Heart right ventricle (tissue), 16 donors: ENCODE results near the gene SMC6. TPM values are rescaled to one million over a fixed set of nuclear protein-coding genes. Genes with fewer than 3 reads are reported as not detected.

Source experiments
- ATAC-seq, 8 donors: fragments of 200-7000 bp; cut with Tn5 transposase; one replicate each; pipeline ENCODE4 v1.9.1; 2020; ENCODE audit warnings: mild to moderate bottlenecking in 8 of 8, moderate library complexity in 8 of 8, moderate number of reproducible peaks in 1 of 8
- DNase-seq, 2 donors: peaks; one replicate each; pipeline ENCODE4 v3.0.0-alpha.2; 2020
- H3K27ac ChIP-seq, 10 donors: fragments of 200-600 bp; sonication (generic) in 2 of 10; one replicate each; pipeline versions ENCODE4 v1.5.0 to v1.8.0; 2020 to 2022; ENCODE audit warnings: mild to moderate bottlenecking in 3 of 10
- H3K27me3 ChIP-seq, 7 donors: fragments of 200-600 bp; one replicate each; pipeline ENCODE4 v1.8.0; 2021 to 2022; ENCODE audit warnings: mild to moderate bottlenecking in 2 of 7
- H3K36me3 ChIP-seq, 9 donors: fragments of 200-600 bp; sonication (generic) in 1 of 9; one replicate each; pipeline versions ENCODE4 v1.5.0 to v1.8.0; 2020 to 2022; ENCODE audit warnings: mild to moderate bottlenecking in 2 of 9
- H3K4me1 ChIP-seq, 9 donors: fragments of 200-600 bp; sonication (generic) in 1 of 9; one replicate each; pipeline versions ENCODE4 v1.5.0 to v1.8.0; 2020 to 2022; ENCODE audit warnings: mild to moderate bottlenecking in 4 of 9
- H3K4me3 ChIP-seq, 10 donors: fragments of 200-600 bp; sonication (generic) in 2 of 10; one replicate each; pipeline versions ENCODE4 v1.5.0 to v1.8.0; 2020 to 2022; ENCODE audit warnings: mild to moderate bottlenecking in 7 of 10, moderate library complexity in 2 of 10
- H3K9me3 ChIP-seq, 11 donors: fragments of 200-600 bp in 10 of 11; sonication (generic) in 2 of 11; one replicate each; pipeline versions ENCODE4 v1.5.0 to v1.8.0; 2013 to 2022; ENCODE audit warnings: mild to moderate bottlenecking in 2 of 11, control low read depth in 1 of 11, moderate library complexity in 1 of 11
- WGBS, 2 donors: extraction: QIAGEN DNeasy Blood & Tissue Kit; methylation state at CpG; one replicate each; pipeline ENCODE4 v1.1.7; 2013; ENCODE audit warnings: inconsistent platforms in 1 of 2; 5-methylcytosine and 5-hydroxymethylcytosine counted together
- intact Hi-C, 10 donors: fragments of 100-400 bp; cut with DNase I; formaldehyde crosslinking; loops; one replicate each; pipeline versions ENCODE4 v1.11.1 to v1.14.2; 2022
- polyA plus RNA-seq, 2 donors: library from polyadenylated mRNA; stranded (reverse); fragments of 200-250 nt; gene quantifications; one replicate each; pipeline ENCODE4 v1.2.3, GENCODE V29; 2013
- total RNA-seq, 10 donors: library from RNA; stranded (reverse); fragmentation: NEBNext Ultra II Directional in 3 of 10; extraction: Animal tissue kit (Norgen Biotek cat#: 25700) in 3 of 10; gene quantifications; one replicate each; pipeline versions ENCODE4 v1.2.1 to v1.2.4, GENCODE V29; 2021 to 2023
- TF ChIP-seq, protein P1 (sequence below), 9 donors: fragments of 200-600 bp; sonication (generic) in 2 of 9; IDR thresholded peaks; one replicate each; pipeline versions ENCODE4 v1.5.0 to v1.8.0; 2021 to 2022; ENCODE audit warnings: antibody characterized with exemption in 9 of 9, mild to moderate bottlenecking in 5 of 9, moderate library complexity in 1 of 9
- donor health status: Arrhythmogenic right ventricular cardiomyopathy.
- donor health status: ischemic (EF 13 %, LVEDD 7.1; RV severe dilation, severe dysfunction).
- donor health status: healthy with polysubstance abuse.
- donor health status: DM: no; HTN: yes; CAD: no.
- donor health status: DM: no; HTN: no; CAD: no.
- donor health status: ischemic (EF 25% LVEDD 6.9; RV normal size, moderate dysfunction).
- donor health status: ischemic (EF 25% LVEDD 5.7; RV mildly dilated, moderate dysfunction).
- donor health status: healthy.
- donor health status: DM: yes; HTN: yes; CAD: no.
- donor health status: Ischemic cardiomyopathy.
- donor health status: ischemic (EF 35%, LVEDD 5.7; RV mildly dilated, moderate dysfunction).
- donor health status: nonischemic (EF 11% LVEDD 7.7; RV severe dilation, severe dysfunction).
- donor health status: DM: yes; HTN: yes; CAD: no.
- donor health status: PGD.
- donor health status: ischemic (EF 29% LVEDD 5.4; RV normal size, mild dysfunction).
- donor health status: nonischemic (EF 23%, LVEDD 6.1; RV moderate dilation, normal function).

SMC6 gene
- total and polyA plus RNA-seq, 12 donors = 4.7 to 14.7 (median 12.0) TPM

DNA sequence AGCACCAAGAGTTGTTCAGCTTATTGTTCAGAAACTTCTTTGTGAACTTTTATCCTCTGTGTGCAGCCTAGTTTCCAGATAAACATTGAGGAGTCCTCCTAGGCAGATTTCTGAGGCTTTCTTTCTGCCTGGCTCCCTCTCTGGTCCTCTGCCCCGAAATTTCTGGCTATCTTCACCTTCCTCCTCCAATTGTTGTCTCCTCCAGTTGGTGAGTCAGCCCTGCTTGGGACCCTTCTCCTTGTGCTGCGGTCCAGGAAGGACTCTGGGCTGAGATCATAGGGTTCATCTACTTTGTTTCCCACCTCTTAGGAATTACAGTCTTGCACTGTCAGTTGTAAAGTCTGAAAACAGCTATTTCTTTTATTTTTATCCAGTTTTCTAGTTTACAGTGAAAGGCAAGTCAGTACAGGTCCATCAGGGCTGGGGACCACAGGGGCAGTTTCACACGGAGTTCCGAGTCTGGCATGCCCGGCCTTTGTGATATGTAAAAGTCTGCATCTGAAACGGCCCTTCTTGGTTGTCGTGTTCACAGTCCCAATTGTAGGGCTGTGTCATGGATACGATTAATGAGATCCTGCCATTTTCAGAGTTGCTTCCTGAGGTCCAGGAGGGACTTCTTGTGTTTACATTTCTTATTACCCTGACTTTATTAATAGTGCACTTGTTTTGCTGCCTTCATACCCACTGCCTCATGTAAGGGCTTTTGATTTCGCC lies 100.8 kb downstream of the SMC6 start:
- ATAC-seq (no peak), DNase-seq (no peak)
- H3K27ac ChIP-seq = no peak overlapping the region
- H3K27me3 ChIP-seq = no peaks in the 10 kb centered on the region
- TF ChIP-seq, protein P1, sequence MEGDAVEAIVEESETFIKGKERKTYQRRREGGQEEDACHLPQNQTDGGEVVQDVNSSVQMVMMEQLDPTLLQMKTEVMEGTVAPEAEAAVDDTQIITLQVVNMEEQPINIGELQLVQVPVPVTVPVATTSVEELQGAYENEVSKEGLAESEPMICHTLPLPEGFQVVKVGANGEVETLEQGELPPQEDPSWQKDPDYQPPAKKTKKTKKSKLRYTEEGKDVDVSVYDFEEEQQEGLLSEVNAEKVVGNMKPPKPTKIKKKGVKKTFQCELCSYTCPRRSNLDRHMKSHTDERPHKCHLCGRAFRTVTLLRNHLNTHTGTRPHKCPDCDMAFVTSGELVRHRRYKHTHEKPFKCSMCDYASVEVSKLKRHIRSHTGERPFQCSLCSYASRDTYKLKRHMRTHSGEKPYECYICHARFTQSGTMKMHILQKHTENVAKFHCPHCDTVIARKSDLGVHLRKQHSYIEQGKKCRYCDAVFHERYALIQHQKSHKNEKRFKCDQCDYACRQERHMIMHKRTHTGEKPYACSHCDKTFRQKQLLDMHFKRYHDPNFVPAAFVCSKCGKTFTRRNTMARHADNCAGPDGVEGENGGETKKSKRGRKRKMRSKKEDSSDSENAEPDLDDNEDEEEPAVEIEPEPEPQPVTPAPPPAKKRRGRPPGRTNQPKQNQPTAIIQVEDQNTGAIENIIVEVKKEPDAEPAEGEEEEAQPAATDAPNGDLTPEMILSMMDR (IDR thresholded peaks at IDR 0.05) = no peak
- no peak overlapping the region for H3K4me3 ChIP-seq
- WGBS, 2 donors = 79 to 85% methylated on average over 9 of the region's 9 CpGs
- peaks cover 0 to 5% (median 0%) of the 10 kb centered on the region in 9 donors for H3K36me3 ChIP-seq
- peaks cover 0 to 6% (median 0%) of the 10 kb centered on the region in 9 donors for H3K4me1 ChIP-seq
- intact Hi-C loops = no loop called here
- no peaks in the 10 kb centered on the region for H3K9me3 ChIP-seq

DNA sequence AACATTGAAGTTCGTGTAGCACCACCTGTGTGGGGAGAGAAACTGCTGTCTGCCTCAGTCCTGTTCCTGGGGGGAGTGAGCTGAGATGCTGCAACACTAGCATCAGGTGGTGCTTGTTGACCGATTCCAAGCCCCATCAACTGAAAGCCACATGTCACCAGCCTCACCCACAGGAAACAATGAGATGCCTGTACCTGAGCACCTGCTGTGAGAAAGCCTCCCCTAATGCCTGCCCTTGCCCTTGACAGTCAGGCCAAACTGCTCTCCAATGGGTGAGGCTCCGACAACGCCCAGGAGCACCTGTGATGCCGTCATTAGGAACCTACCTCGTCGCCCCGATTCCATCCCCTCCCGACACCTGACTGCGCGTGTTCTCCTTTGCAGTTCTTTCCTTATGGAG lies 104.6 kb downstream of the SMC6 start:
- Histone ChIP-seq H3K4me1 (peaks cover 0 to 32% (median 26%) of the 10 kb centered on the region in 9 donors), H3K27me3 (no peaks in the 10 kb centered on the region), H3K27ac (no peak overlapping the region), H3K9me3 (no peaks in the 10 kb centered on the region), H3K4me3 (no peak overlapping the region), H3K36me3 (no peaks in the 10 kb centered on the region)
- intact Hi-C loops = loop anchor here in 3 of 10 donors (10.0 kb wide), 2 partner anchors 104 to 114 kb away; partner anchors contain the start of gene VSNL1 (in 1 of the 3)
- WGBS, 2 donors = 92 to 95% methylated on average over 11 of the region's 11 CpGs
- TF ChIP-seq, protein P1 (IDR thresholded peaks at IDR 0.05) = no peak
- no peak for DNase-seq
- no peak for ATAC-seq

DNA sequence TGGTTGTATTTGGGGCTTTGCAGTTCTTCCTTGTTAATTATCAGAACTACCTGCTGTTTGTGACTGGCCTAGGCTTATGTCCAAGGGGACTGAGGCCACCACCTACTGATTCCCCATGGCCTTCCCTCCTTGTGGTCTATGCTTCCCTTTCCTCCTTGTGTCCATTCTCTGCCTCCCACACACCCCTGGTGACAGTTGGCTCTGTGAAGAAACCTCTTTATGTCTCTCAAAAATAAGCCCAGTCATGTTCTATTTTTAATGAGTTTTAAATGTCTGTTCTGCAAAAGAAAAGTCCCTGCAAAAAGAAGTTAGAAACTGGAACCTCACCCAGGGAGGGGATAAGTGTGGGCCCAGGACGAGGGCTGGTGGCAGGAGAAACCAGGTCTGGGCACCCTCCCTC lies 105.0 kb downstream of the SMC6 start:
- intact Hi-C loops = loop anchor here in 3 of 10 donors (10.0 kb wide), 2 partner anchors 104 to 114 kb away; partner anchors contain the start of gene VSNL1 (in 1 of the 3)
- H3K36me3 ChIP-seq = no peaks in the 10 kb centered on the region
- DNase-seq = no peak
- H3K9me3 ChIP-seq = no peaks in the 10 kb centered on the region
- H3K27me3 ChIP-seq = no peaks in the 10 kb centered on the region
- no peak overlapping the region for H3K4me3 ChIP-seq
- no peak overlapping the region for H3K27ac ChIP-seq
- TF ChIP-seq, protein P1 (IDR thresholded peaks at IDR 0.05) = no peak
- WGBS, 2 donors = 55 to 77% methylated on average over 1 of the region's 1 CpG
- ATAC-seq = no peak
- H3K4me1 ChIP-seq = peaks cover 0 to 33% (median 29%) of the 10 kb centered on the region in 9 donors

DNA sequence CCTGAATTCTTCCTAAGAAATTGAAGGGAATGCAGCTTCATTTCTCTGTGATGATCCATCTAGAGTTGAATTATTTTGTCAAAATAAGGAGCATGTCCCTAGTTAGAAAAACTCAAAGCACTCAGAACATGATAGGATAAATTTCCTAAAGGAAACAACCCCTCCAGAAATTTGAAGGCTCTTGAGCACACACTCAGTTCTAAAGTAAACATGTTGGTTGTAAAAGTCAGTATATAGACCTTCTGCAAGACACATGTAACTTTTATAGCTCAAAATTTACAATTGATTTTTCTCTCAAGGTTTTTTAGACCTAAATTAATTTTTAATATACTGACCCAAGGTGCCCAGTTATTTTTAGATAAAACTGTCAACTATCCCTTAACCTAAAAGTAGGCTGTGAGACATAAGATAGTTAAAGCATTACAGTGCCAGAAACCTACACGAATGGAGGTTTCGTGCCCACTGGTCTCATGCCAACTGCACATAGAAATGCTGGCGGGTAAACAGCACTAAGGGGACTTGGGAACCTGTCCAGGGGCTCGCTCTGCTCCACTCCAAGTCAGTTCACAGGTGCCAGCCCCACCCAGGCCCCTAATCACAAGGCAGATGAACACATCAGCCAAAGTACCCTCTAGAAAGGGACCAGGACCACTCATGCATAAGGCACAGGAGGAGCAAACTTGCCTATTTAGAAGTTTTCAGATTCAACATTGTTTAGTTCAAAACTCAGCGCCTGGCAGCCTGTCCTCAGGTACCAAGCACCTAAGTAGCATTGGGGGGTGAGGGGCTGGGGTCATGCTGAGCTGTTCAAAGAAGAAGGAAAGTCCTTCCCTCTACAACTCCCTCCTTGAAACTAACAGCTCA lies 106.5 kb downstream of the SMC6 start:
- H3K36me3 ChIP-seq = no peaks in the 10 kb centered on the region
- peak in 2 of 8 donors; percentile 4 to 29 for ATAC-seq
- WGBS, 2 donors = 41 to 61% methylated on average over 5 of the region's 5 CpGs
- no peaks in the 10 kb centered on the region for H3K27me3 ChIP-seq
- TF ChIP-seq, protein P1 (IDR thresholded peaks at IDR 0.05) = no peak
- H3K27ac ChIP-seq = peak overlapping the region in 5 of 10 donors; percentile 2 to 55 (median 25)
- intact Hi-C loops = loop anchor here in 3 of 10 donors (10.0 kb wide), 2 partner anchors 102 to 112 kb away; partner anchors contain the start of gene VSNL1 (in 1 of the 3)
- DNase-seq = no peak
- no peaks in the 10 kb centered on the region for H3K9me3 ChIP-seq
- peaks cover 0 to 46% (median 30%) of the 10 kb centered on the region in 9 donors for H3K4me1 ChIP-seq
- no peak overlapping the region for H3K4me3 ChIP-seq
